Breast epithelium (tissue), 4 donors: ENCODE measurements around the gene EPHA3. TPM values are rescaled to one million over a fixed set of nuclear protein-coding genes. Genes with fewer than 3 reads are reported as not detected.

Experiments used
- DNase-seq, 2 donors: peaks; one replicate each; pipeline ENCODE4 v3.0.0-alpha.2; 2019; ENCODE audit warnings: low spot score in 2 of 2
- H3K27ac ChIP-seq, 2 donors: fragments of 200-600 bp; sonication (generic) in 1 of 2; one replicate each; pipeline ENCODE4 v1.5.1; 2016 to 2019; ENCODE audit warnings: mild to moderate bottlenecking in 1 of 2
- H3K27me3 ChIP-seq, 2 donors: fragments of 200-600 bp; sonication (generic) in 1 of 2; one replicate each; pipeline versions ENCODE4 v1.5.1 to v1.6.0; 2017 to 2019; ENCODE audit warnings: control low read depth in 1 of 2, mild to moderate bottlenecking in 1 of 2
- H3K36me3 ChIP-seq: fragments of 200-600 bp; one replicate; pipeline ENCODE4 v1.5.1; 2019
- H3K4me1 ChIP-seq, 2 donors: fragments of 200-600 bp; sonication (generic); one replicate each; pipeline ENCODE4 v1.5.1; 2016 to 2019; ENCODE audit warnings: control low read depth in 1 of 2
- H3K4me3 ChIP-seq, 3 donors: fragments of 200-600 bp; sonication (generic); 1 replicate in 2 of 3; 2 replicates in 1 of 3; pipeline ENCODE4 v1.5.1; 2016 to 2019; ENCODE audit warnings: mild to moderate bottlenecking in 3 of 3, moderate library complexity in 2 of 3
- H3K9me3 ChIP-seq, 2 donors: fragments of 200-600 bp; sonication (generic) in 1 of 2; one replicate each; pipeline ENCODE4 v1.5.1; 2016 to 2019; ENCODE audit warnings: control low read depth in 1 of 2
- POLR2A ChIP-seq: fragments of 450-650 bp; IDR thresholded peaks from one replicate; pipeline ENCODE4 v1.6.1; 2016; ENCODE audit warnings: antibody characterized with exemption, mild to moderate bottlenecking, moderate library complexity
- POLR2AphosphoS5 ChIP-seq, 3 donors: sonication (generic); formaldehyde crosslinking; IDR thresholded peaks; one replicate each; pipeline ENCODE4 v1.6.1; 2017; ENCODE audit warnings: antibody characterized with exemption in 3 of 3
- intact Hi-C: fragments of 100-400 bp; cut with DNase I; formaldehyde crosslinking; loops from one replicate; pipeline ENCODE4 v1.15.1; 2023; ENCODE audit warnings: low total_unique reads
- total RNA-seq, 3 donors: library from RNA; depleted of rRNA; stranded (reverse); fragments of >200 nt; gene quantifications; one replicate each; pipeline ENCODE4 v1.1.0, GENCODE V29; 2016
- TF ChIP-seq, protein P1 (sequence below), 3 donors: fragments of 450-650 bp; IDR thresholded peaks; one replicate each; pipeline ENCODE4 v1.5.1; 2016 to 2017; ENCODE audit warnings: antibody characterized with exemption in 3 of 3, mild to moderate bottlenecking in 3 of 3, moderate library complexity in 3 of 3

Gene EPHA3
- total RNA-seq, 3 donors from 2014 or later, result 1.0 to 3.9 (median 3.7) TPM

DNA sequence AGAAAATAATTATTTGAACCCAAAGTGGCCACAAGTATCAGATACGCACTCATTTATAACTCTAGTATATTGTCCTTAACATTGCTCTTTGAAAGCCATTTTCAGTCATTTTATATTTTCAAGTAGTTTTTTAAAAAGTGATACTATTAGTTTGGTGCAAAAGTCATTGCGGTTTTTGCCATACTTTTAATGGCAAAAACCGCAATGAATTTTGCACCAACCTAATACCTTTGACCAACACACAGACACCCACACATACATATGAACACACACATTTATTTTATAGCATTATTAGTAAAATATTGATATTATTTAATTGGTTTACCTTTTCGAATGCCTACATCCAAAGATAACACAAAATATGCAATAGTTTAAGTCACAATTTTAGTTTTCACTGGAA lies 154.3 kb downstream of the EPHA3 start:
- DNase-seq, result no peak
- H3K27me3 ChIP-seq, result no peaks in the 10 kb centered on the region
- no peaks in the 10 kb centered on the region for H3K4me1 ChIP-seq
- no peaks in the 10 kb centered on the region for H3K36me3 ChIP-seq
- H3K4me3 ChIP-seq, result no peak overlapping the region
- intact Hi-C loops, result no loop called here
- no peaks in the 10 kb centered on the region for H3K9me3 ChIP-seq
- TF ChIP-seq POLR2A (no peak), POLR2AphosphoS5 (IDR thresholded peaks at IDR 0.05) (no peak)
- TF ChIP-seq, protein P1, sequence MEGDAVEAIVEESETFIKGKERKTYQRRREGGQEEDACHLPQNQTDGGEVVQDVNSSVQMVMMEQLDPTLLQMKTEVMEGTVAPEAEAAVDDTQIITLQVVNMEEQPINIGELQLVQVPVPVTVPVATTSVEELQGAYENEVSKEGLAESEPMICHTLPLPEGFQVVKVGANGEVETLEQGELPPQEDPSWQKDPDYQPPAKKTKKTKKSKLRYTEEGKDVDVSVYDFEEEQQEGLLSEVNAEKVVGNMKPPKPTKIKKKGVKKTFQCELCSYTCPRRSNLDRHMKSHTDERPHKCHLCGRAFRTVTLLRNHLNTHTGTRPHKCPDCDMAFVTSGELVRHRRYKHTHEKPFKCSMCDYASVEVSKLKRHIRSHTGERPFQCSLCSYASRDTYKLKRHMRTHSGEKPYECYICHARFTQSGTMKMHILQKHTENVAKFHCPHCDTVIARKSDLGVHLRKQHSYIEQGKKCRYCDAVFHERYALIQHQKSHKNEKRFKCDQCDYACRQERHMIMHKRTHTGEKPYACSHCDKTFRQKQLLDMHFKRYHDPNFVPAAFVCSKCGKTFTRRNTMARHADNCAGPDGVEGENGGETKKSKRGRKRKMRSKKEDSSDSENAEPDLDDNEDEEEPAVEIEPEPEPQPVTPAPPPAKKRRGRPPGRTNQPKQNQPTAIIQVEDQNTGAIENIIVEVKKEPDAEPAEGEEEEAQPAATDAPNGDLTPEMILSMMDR (IDR thresholded peaks at IDR 0.05), result no peak
- H3K27ac ChIP-seq, result no peak overlapping the region

DNA sequence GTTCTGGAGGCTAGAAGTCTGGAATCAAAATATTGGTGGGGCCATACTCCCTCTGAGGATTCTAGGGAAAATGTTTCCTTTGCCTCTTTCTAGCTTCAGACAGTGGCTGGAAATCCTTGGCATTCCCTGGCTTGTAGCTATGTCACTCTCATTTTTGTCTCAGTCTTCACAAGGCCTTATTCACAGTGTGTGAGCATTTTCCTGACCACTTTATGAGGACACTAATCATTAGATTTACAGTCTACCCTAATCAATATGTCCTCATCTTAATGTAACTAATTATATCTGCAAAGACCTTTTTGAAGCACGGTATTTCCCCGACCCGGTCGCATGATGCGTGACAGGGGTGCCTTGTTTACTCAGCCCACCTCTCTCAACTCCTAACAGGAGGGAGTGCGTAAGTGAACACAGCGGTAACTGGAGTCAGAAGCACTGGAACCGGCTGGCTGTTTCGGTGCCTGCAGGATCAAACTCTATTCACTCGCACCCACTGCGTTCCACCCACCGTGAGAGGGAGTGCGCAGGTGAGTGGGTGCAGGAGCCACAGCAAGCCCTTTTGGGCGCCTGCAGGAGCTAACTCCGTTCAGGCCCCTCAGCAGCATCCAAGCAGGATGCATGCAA lies 155.0 kb downstream of the EPHA3 start:
- Histone ChIP-seq H3K27ac (no peak overlapping the region), H3K27me3 (no peaks in the 10 kb centered on the region), H3K4me3 (no peak overlapping the region), H3K4me1 (no peaks in the 10 kb centered on the region), H3K36me3 (no peaks in the 10 kb centered on the region), H3K9me3 (no peaks in the 10 kb centered on the region)
- DNase-seq, result no peak
- intact Hi-C loops, result no loop called here
- no peak for TF ChIP-seq POLR2AphosphoS5 (IDR thresholded peaks at IDR 0.05)

DNA sequence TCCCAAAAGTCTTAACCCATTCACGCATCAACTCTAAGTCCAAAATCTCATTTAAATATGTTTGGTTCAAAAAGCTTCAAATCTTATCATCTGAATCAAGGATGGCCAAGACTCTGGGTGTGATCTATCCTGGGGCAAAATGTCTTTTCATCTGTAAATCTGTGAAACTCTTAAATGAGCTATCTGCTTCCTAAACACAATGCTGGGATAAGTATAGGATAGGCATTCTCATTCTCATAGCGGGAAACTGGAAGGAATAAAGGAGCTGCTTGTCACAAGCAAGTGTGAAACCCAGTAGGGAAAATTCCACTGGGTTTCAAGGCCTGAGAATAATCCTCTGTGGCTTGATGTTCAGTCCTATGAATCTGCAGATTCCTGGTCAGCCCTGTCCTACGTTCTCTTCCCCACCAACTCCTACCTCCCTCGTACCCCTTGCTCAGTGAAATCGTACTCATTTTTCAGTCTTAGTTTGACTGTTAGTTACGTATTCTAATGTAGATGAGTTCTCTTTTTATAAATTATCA lies 156.7 kb downstream of the EPHA3 start:
- Histone ChIP-seq H3K4me1 (no peaks in the 10 kb centered on the region), H3K27me3 (no peaks in the 10 kb centered on the region), H3K27ac (no peak overlapping the region), H3K4me3 (no peak overlapping the region), H3K36me3 (no peaks in the 10 kb centered on the region), H3K9me3 (no peaks in the 10 kb centered on the region)
- intact Hi-C loops, result no loop called here
- DNase-seq, result no peak
- TF ChIP-seq POLR2A, result no peak
- TF ChIP-seq POLR2AphosphoS5 (IDR thresholded peaks at IDR 0.05), result no peak
- TF ChIP-seq, protein P1 (IDR thresholded peaks at IDR 0.05), result no peak

DNA sequence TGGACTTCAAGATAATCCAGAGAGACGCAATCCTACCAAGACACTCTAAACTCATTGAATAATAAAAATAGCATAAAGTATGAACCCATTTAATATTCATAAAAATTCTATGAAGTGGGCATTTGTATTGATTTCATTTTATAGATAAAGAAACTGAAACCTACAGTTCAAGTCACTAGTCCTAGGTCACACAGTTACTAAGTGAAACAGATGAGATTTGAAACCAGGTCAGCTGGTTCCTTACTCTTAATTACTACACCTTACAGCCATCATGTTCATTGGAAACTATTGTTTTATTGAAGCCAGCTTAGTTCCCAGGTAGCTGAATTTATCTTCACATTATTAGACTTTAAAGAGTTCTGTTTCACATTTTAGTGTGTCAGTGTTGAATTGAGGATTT lies 158.7 kb downstream of the EPHA3 start:
- TF ChIP-seq POLR2AphosphoS5 (IDR thresholded peaks at IDR 0.05), result no peak
- TF ChIP-seq, protein P1 (IDR thresholded peaks at IDR 0.05), result no peak
- no peak for TF ChIP-seq POLR2A
- H3K4me1 ChIP-seq, result no peaks in the 10 kb centered on the region
- intact Hi-C loops, result no loop called here

DNA sequence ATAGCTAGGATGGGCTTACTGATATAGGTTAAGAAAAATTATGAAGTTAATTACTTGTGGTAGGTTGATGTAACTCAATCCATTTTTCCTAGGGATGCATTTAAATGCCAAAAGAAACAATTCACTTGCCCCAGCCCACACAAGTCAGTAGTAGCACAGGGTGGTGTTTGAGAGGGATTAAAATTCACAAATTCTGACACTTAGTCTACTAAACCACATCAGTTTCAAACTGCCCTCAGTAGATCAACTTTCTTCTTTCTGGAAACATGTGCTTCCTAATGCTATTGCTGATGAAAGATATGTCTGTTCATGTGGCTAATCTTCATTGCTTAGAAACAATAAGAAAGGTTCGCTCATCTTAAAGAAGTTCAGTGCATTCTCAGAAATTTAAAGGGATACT lies 160.6 kb downstream of the EPHA3 start:
- Histone ChIP-seq H3K4me3 (no peak overlapping the region), H3K27me3 (no peaks in the 10 kb centered on the region), H3K9me3 (no peaks in the 10 kb centered on the region), H3K36me3 (no peaks in the 10 kb centered on the region), H3K27ac (no peak overlapping the region), H3K4me1 (no peaks in the 10 kb centered on the region)
- intact Hi-C loops, result no loop called here
- TF ChIP-seq POLR2AphosphoS5 (IDR thresholded peaks at IDR 0.05) (no peak), POLR2A (no peak)
- TF ChIP-seq, protein P1 (IDR thresholded peaks at IDR 0.05), result no peak
- DNase-seq, result no peak

More for the DNA sequence above, 158.7 kb downstream of the EPHA3 start:
- no peak for DNase-seq
- H3K9me3 ChIP-seq, result no peaks in the 10 kb centered on the region
- no peaks in the 10 kb centered on the region for H3K27me3 ChIP-seq
- no peaks in the 10 kb centered on the region for H3K36me3 ChIP-seq
- no peak overlapping the region for H3K27ac ChIP-seq
- H3K4me3 ChIP-seq, result no peak overlapping the region
